Endothelial cell of umbilical vein (primary cell): ENCODE results near the gene NMT1. TPM values are rescaled to one million over a fixed set of nuclear protein-coding genes. Genes with fewer than 3 reads are reported as not detected.

ENCODE experiments used
- BruUV-seq: library from RNA; stranded (reverse); fragments of 400-500 nt; replicated peaks from 2 replicates; lab custom pipeline; 2021; lab: Mats Ljungman, UMichigan
- CTCF ChIA-PET: fragments of 300-600, 350-600 bp; sonication (Branson Sonifier 250); formaldehyde crosslinking; loops from one replicate; lab custom pipeline; 2021; ENCODE audit warnings: antibody characterized with exemption, inconsistent platforms; lab: Charles Lee
- POLR2A ChIA-PET: fragments of 300-600, 350-600 bp; sonication (Branson Sonifier 250); formaldehyde crosslinking; loops from one replicate; lab custom pipeline; 2021; ENCODE audit warnings: antibody characterized with exemption, inconsistent platforms; lab: Charles Lee
- DNase-seq: peaks from one replicate; pipeline ENCODE4 v3.0.0-alpha.2; 2011; ENCODE audit warnings: low read depth, low spot score
- FAIRE-seq: peaks from 2 replicates; lab custom pipeline; 2011; peaks lifted over from hg19 to GRCh38; lab: Jason Lieb, UNC
- H2AFZ ChIP-seq: 2 replicates; pipeline ENCODE4 v1.6.0; 2012; ENCODE audit warnings: low read depth, low read length, control low read depth, inconsistent platforms
- H3K27ac ChIP-seq: 2 replicates; pipeline ENCODE4 v1.5.1; 2011; ENCODE audit warnings: low read depth, mild to moderate bottlenecking, control low read depth, low read length, moderate library complexity; ENCODE audit not compliant: insufficient read depth
- H3K27me3 ChIP-seq, 2 experiments: 2 replicates each; pipeline versions ENCODE4 v1.6.0 to v1.6.1; 2011; ENCODE audit warnings: low read length in 2 of 2, mixed read lengths in 1 of 2; ENCODE audit not compliant: control insufficient read depth in 2 of 2, insufficient read depth in 2 of 2
- H3K36me3 ChIP-seq, 2 experiments: 2 replicates in 1 of 2; 3 replicates in 1 of 2; pipeline ENCODE4 v1.5.1; 2011; ENCODE audit warnings: low read length in 2 of 2, mild to moderate bottlenecking in 1 of 2, moderate library complexity in 1 of 2; ENCODE audit not compliant: control insufficient read depth in 2 of 2, insufficient read depth in 2 of 2; ENCODE audit errors: extremely low read depth in 1 of 2
- H3K4me1 ChIP-seq: 3 replicates; pipeline ENCODE4 v1.5.1; 2011; ENCODE audit warnings: mild to moderate bottlenecking, low read length; ENCODE audit not compliant: control insufficient read depth, insufficient read depth; ENCODE audit errors: extremely low read depth
- H3K4me2 ChIP-seq: 2 replicates; pipeline ENCODE4 v1.6.1; 2011; ENCODE audit warnings: low read length, control low read depth, mixed read lengths; ENCODE audit not compliant: insufficient read depth
- H3K4me3 ChIP-seq, 3 experiments: fragments of 200-600 bp in 1 of 3; sonication (generic), shearing (Covaris generic) in 1 of 3; replicated peaks in 1 of 3; 2 replicates each; pipeline ENCODE4 v1.5.1; 2011 to 2016; ENCODE audit warnings: control low read depth in 3 of 3, low read length in 3 of 3, mild to moderate bottlenecking in 2 of 3, inconsistent platforms in 1 of 3, low read depth in 1 of 3, moderate library complexity in 1 of 3; ENCODE audit not compliant: insufficient read depth in 1 of 3
- H3K79me2 ChIP-seq: 2 replicates; pipeline ENCODE4 v1.6.0; 2012; ENCODE audit warnings: low read length, inconsistent platforms; ENCODE audit not compliant: control insufficient read depth, insufficient read depth
- H3K9ac ChIP-seq: replicated peaks from 2 replicates; pipeline ENCODE3; 2011; ENCODE audit warnings: low read length, control low read depth; ENCODE audit not compliant: insufficient read depth; ENCODE audit errors: extremely low read depth
- H3K9me1 ChIP-seq: replicated peaks from 3 replicates; pipeline ENCODE4 v1.6.0; 2011; ENCODE audit warnings: mild to moderate bottlenecking, low read length; ENCODE audit not compliant: control insufficient read depth, insufficient read depth; ENCODE audit errors: extremely low read depth
- H3K9me3 ChIP-seq: replicated peaks from 2 replicates; pipeline ENCODE4 v1.5.1; 2012; ENCODE audit warnings: low read length, inconsistent platforms; ENCODE audit not compliant: control insufficient read depth, insufficient read depth
- H4K20me1 ChIP-seq: replicated peaks from 2 replicates; pipeline ENCODE3; 2011; ENCODE audit warnings: mild to moderate bottlenecking, low read length; ENCODE audit not compliant: control insufficient read depth, insufficient read depth; ENCODE audit errors: extremely low read depth
- EZH2 ChIP-seq: IDR thresholded peaks from 2 replicates; pipeline ENCODE4 v1.6.1; 2012; ENCODE audit warnings: borderline replicate concordance, low read depth, mild to moderate bottlenecking, moderate library complexity, low read length, inconsistent platforms; ENCODE audit not compliant: severe bottlenecking
- FOS ChIP-seq: IDR thresholded peaks from 2 replicates; pipeline ENCODE4 v1.6.1; 2011; ENCODE audit warnings: mild to moderate bottlenecking, low read length, moderate library complexity, borderline replicate concordance; ENCODE audit not compliant: insufficient read depth
- GATA2 ChIP-seq: IDR thresholded peaks from 2 replicates; pipeline ENCODE4 v1.7.0; 2011; ENCODE audit warnings: low read depth, mild to moderate bottlenecking, moderate library complexity, mixed read lengths, low read length; ENCODE audit not compliant: insufficient read length, insufficient read depth
- JUN ChIP-seq: IDR thresholded peaks from 2 replicates; pipeline ENCODE4 v1.6.1; 2011; ENCODE audit warnings: borderline replicate concordance, low read depth; ENCODE audit not compliant: insufficient read length, insufficient read depth
- MYC ChIP-seq: IDR thresholded peaks from one replicate; pipeline ENCODE4 v1.6.1; 2011; ENCODE audit warnings: mild to moderate bottlenecking, low read depth, low read length
- POLR2A ChIP-seq: IDR thresholded peaks from 2 replicates; pipeline ENCODE4 v1.6.1; 2012; ENCODE audit warnings: low read depth, mild to moderate bottlenecking, control low read depth, low read length
- POLR2AphosphoS5 ChIP-seq: IDR thresholded peaks from 2 replicates; pipeline ENCODE4 v1.6.1; 2012; ENCODE audit warnings: low read depth, mild to moderate bottlenecking, control low read depth, low read length, moderate library complexity; ENCODE audit not compliant: insufficient read depth
- dilution Hi-C: fragments of 300-500 bp; cut with MboI; formaldehyde crosslinking; loops from one replicate; pipeline ENCODE4 v1.15.0; 2019; ENCODE audit warnings: low sequenced_read_pairs; ENCODE audit not compliant: extremely low pct_ligation_motif_present
- intact Hi-C: fragments of 100-400 bp; cut with micrococcal nuclease; formaldehyde crosslinking; loops from one replicate; pipeline ENCODE4 v1.10.0; 2022
- polyA plus RNA-seq, 4 experiments: library from polyadenylated mRNA; depleted of rRNA in 3 of 4; stranded (reverse) in 3 of 4; unstranded in 1 of 4; fragments of >200 nt; gene quantifications; 2 replicates each; pipeline versions ENCODE4 v1.2.1 to v1.2.3, GENCODE V29; 2011 to 2012; ENCODE audit warnings: missing spikeins in 1 of 4
- total RNA-seq: library from RNA; stranded (reverse); gene quantifications from 2 replicates; pipeline ENCODE4 v1.2.3, GENCODE V29; 2021
- TF ChIP-seq, protein P1 (sequence below): IDR thresholded peaks from 2 replicates; pipeline ENCODE4 v1.6.1; 2011; ENCODE audit not compliant: insufficient read depth, insufficient read length
- TF ChIP-seq, protein P2 (sequence below), 2 donors: IDR thresholded peaks; 1 replicate in 1 of 2; 2 replicates in 1 of 2; pipeline ENCODE4 v1.5.1; 2011; ENCODE audit warnings: low read length in 2 of 2, mild to moderate bottlenecking in 2 of 2, moderate library complexity in 2 of 2, control low read depth in 1 of 2, inconsistent platforms in 1 of 2, low read depth in 1 of 2; ENCODE audit not compliant: insufficient read depth in 1 of 2; ENCODE audit errors: extremely low read depth in 1 of 2

Gene NMT1
- total and polyA plus RNA-seq, 2 donors (not counting 3 experiments of a cell fraction or from before 2014, with no cell fraction given), result 37.6 to 135 TPM

DNA sequence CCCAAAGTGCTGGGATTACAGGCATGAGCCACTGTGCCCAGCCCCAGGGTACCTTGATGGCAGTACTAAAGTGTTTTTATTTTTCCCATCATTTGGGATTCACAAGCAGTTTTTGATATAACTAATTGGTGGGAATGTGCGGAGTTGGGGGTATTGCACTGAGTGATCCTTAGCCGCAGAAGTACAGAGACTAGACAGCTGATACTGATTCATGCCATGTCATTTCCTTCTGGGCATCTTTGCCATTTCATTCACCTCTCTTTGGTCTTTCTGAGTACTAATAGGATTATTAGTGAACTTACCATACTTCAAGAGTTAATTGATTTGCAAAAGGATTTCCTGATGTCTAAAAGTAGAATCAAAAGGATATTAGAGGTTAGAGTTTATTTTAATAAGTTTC, 9.7 kb downstream of the NMT1 start:
- Histone ChIP-seq H3K79me2 (peaks cover 86% of the 10 kb centered on the region), H3K4me2 (no peak overlapping the region), H3K27me3 (no peaks in the 10 kb centered on the region), H3K27ac (peak overlapping the region; percentile 34), H4K20me1 (no peaks in the 10 kb centered on the region), H3K4me1 (peaks cover 11% of the 10 kb centered on the region), H3K4me3 (no peak overlapping the region), H3K9me1 (no peaks in the 10 kb centered on the region), H2AFZ (no peak overlapping the region), H3K9me3 (no peaks in the 10 kb centered on the region), H3K9ac (no peak overlapping the region), H3K36me3 (peaks cover 5 to 17% of the 10 kb centered on the region in 2 experiments)
- ChIA-PET CTCF (interaction anchor here (1.0 to 1.3 kb wide), 2 partner anchors 9 to 13 kb away, joined by 3 to 7 read pairs; partner anchors contain the start of gene NMT1), POLR2A (no interaction called here)
- dilution Hi-C loops (no loop called here), intact Hi-C loops (no loop called here)
- FAIRE-seq, result peak; percentile 70
- DNase-seq, result no peak
- BruUV-seq, result no TSS peak
- TF ChIP-seq, protein P1, sequence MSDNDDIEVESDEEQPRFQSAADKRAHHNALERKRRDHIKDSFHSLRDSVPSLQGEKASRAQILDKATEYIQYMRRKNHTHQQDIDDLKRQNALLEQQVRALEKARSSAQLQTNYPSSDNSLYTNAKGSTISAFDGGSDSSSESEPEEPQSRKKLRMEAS, result no peak
- no peak for TF ChIP-seq EZH2
- TF ChIP-seq POLR2A, result no peak
- no peak for TF ChIP-seq JUN
- TF ChIP-seq GATA2, result no peak
- no peak for TF ChIP-seq FOS
- TF ChIP-seq POLR2AphosphoS5, result no peak
- no peak for TF ChIP-seq MYC
- TF ChIP-seq, protein P2, sequence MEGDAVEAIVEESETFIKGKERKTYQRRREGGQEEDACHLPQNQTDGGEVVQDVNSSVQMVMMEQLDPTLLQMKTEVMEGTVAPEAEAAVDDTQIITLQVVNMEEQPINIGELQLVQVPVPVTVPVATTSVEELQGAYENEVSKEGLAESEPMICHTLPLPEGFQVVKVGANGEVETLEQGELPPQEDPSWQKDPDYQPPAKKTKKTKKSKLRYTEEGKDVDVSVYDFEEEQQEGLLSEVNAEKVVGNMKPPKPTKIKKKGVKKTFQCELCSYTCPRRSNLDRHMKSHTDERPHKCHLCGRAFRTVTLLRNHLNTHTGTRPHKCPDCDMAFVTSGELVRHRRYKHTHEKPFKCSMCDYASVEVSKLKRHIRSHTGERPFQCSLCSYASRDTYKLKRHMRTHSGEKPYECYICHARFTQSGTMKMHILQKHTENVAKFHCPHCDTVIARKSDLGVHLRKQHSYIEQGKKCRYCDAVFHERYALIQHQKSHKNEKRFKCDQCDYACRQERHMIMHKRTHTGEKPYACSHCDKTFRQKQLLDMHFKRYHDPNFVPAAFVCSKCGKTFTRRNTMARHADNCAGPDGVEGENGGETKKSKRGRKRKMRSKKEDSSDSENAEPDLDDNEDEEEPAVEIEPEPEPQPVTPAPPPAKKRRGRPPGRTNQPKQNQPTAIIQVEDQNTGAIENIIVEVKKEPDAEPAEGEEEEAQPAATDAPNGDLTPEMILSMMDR (IDR thresholded peaks at IDR 0.05; ENCODE audit: extremely low read depth in 1 of 2, insufficient read depth in 1 of 2, low read depth in 1 of 2, low read length in 2 of 2), result no peak
